K562 (cell line): ENCODE measurements around the gene FSTL1. TPM values are rescaled to one million over a fixed set of nuclear protein-coding genes. Genes with fewer than 3 reads are reported as not detected.

Experiments used
- ATAC-seq: fragments of 200-7000 bp; cut with Tn5 transposase; 3 replicates; pipeline ENCODE4 v1.9.1; 2020; ENCODE audit warnings: moderate library complexity
- BruUV-seq: library from RNA; stranded (reverse); fragments of 400-500 nt; replicated peaks from 2 replicates; lab custom pipeline; 2021; lab: Mats Ljungman, UMichigan
- CTCF ChIA-PET: fragments of 300-600 bp; formaldehyde crosslinking; extraction: SDS; loops from one replicate; lab custom pipeline; 2021; ENCODE audit warnings: low intra/inter-chr PET ratio; lab: Yijun Ruan, JAX
- POLR2A ChIA-PET: fragments of 300-600, 350-650 bp; sonication (Branson Sonifier 250); formaldehyde crosslinking; extraction: SDS; loops from one replicate; lab custom pipeline; 2021; ENCODE audit warnings: antibody characterized with exemption, inconsistent platforms; lab: Yijun Ruan, JAX
- DNase-seq, 4 experiments: peaks; one replicate each; pipeline versions ENCODE4 v3.0.0 to v3.0.0-alpha.2; 2011 to 2018; ENCODE audit warnings: low spot score in 3 of 4, mixed read lengths in 3 of 4; ENCODE audit errors: extremely low read depth in 1 of 4
- FAIRE-seq: peaks from 2 replicates; lab custom pipeline; 2011; peaks lifted over from hg19 to GRCh38; lab: Jason Lieb, UNC
- H2AFZ ChIP-seq: 2 replicates; pipeline ENCODE4 v1.6.0; 2011; ENCODE audit warnings: low read depth, low read length, control low read depth, inconsistent platforms
- H3K27ac ChIP-seq: fragments of 200-600 bp; 3 replicates; pipeline ENCODE4 v1.8.0; 2011; ENCODE audit warnings: low read depth, mild to moderate bottlenecking, control low read depth, inconsistent platforms, low read length, moderate library complexity, mixed read lengths; ENCODE audit errors: extremely low read depth
- H3K27me3 ChIP-seq, 2 experiments: fragments of 300-600 bp in 1 of 2; 2 replicates in 1 of 2; 3 replicates in 1 of 2; pipeline versions ENCODE4 v1.6.0 to v1.8.0; 2011; ENCODE audit warnings: inconsistent platforms in 2 of 2, low read length in 2 of 2, mild to moderate bottlenecking in 1 of 2, mixed read lengths in 1 of 2, moderate library complexity in 1 of 2; ENCODE audit not compliant: control insufficient read depth in 2 of 2, insufficient read depth in 2 of 2
- H3K36me3 ChIP-seq: fragments of 300-600 bp; 3 replicates; pipeline ENCODE4 v1.8.0; 2011; ENCODE audit warnings: mild to moderate bottlenecking, low read length, inconsistent platforms; ENCODE audit not compliant: control insufficient read depth, insufficient read depth
- H3K4me1 ChIP-seq, 2 experiments: fragments of 200-600 bp in 1 of 2; replicated peaks in 1 of 2; 2 replicates in 1 of 2; 3 replicates in 1 of 2; pipeline versions ENCODE4 v1.5.1 to v1.8.0; 2011; ENCODE audit warnings: inconsistent platforms in 2 of 2, low read length in 2 of 2, mild to moderate bottlenecking in 1 of 2, mixed read lengths in 1 of 2, moderate library complexity in 1 of 2; ENCODE audit not compliant: control insufficient read depth in 2 of 2, insufficient read depth in 2 of 2
- H3K4me2 ChIP-seq: 2 replicates; pipeline ENCODE4 v1.6.1; 2011; ENCODE audit warnings: low read length, control low read depth, inconsistent platforms, mixed read lengths; ENCODE audit not compliant: insufficient read depth
- H3K4me3 ChIP-seq: fragments of 200-600 bp; sonication (generic), shearing (Covaris generic); 2 replicates; pipeline ENCODE4 v1.5.1; 2016; ENCODE audit warnings: control low read depth, inconsistent platforms
- H3K79me2 ChIP-seq: fragments of 200-600 bp; 3 replicates; pipeline ENCODE4 v1.8.0; 2011; ENCODE audit warnings: low read length, inconsistent platforms; ENCODE audit not compliant: control insufficient read depth, insufficient read depth
- H3K9ac ChIP-seq, 2 experiments: 2 replicates each; pipeline versions ENCODE4 v1.6.0 to v1.6.1; 2011; ENCODE audit warnings: low read depth in 2 of 2, low read length in 2 of 2, control low read depth in 1 of 2, inconsistent platforms in 1 of 2, mild to moderate bottlenecking in 1 of 2, mixed read lengths in 1 of 2; ENCODE audit not compliant: insufficient read depth in 1 of 2
- H3K9me1 ChIP-seq: one replicate; pipeline ENCODE4 v1.6.0; 2011; ENCODE audit warnings: inconsistent platforms, mild to moderate bottlenecking, low read length, moderate library complexity; ENCODE audit not compliant: control insufficient read depth, insufficient read depth
- H3K9me3 ChIP-seq: replicated peaks from 2 replicates; pipeline ENCODE4 v1.5.1; 2011; ENCODE audit warnings: low read depth, low read length, inconsistent platforms; ENCODE audit not compliant: control insufficient read depth, insufficient read depth
- H4K20me1 ChIP-seq: replicated peaks from 2 replicates; pipeline ENCODE4 v1.6.1; 2011; ENCODE audit warnings: low read length, inconsistent platforms, mixed read lengths; ENCODE audit not compliant: control insufficient read depth, insufficient read depth
- CBFA2T3 ChIP-seq: fragments of 450-650 bp; IDR thresholded peaks from 2 replicates; pipeline ENCODE4 v1.6.1; 2017
- FOSL1 ChIP-seq: fragments of 200-800 bp; sonication (Bioruptor generic); conservative IDR thresholded peaks from 2 replicates; pipeline ENCODE4 v1.6.1; 2016; ENCODE audit warnings: missing genetic modification characterization, missing compliant biosample characterization
- LEF1 ChIP-seq: fragments of 450-650 bp; IDR thresholded peaks from 2 replicates; pipeline ENCODE4 v1.6.1; 2016; ENCODE audit warnings: mild to moderate bottlenecking
- NFRKB ChIP-seq: fragments of 450-650 bp; IDR thresholded peaks from 2 replicates; pipeline ENCODE4 v1.6.1; 2016; ENCODE audit warnings: low read depth
- NR2F6 ChIP-seq: fragments of 450-650 bp; formaldehyde crosslinking; IDR thresholded peaks from 2 replicates; pipeline ENCODE4 v1.4.0; 2020; ENCODE audit warnings: mild to moderate bottlenecking
- NUFIP1 ChIP-seq: fragments of 450-650 bp; IDR thresholded peaks from 2 replicates; pipeline ENCODE4 v1.6.1; 2018; ENCODE audit not compliant: partially characterized antibody
- PHF8 ChIP-seq: fragments of 200-600 bp; sonication (generic); IDR thresholded peaks from 2 replicates; pipeline ENCODE4 v1.6.1; 2012; ENCODE audit warnings: mixed run types, mild to moderate bottlenecking, inconsistent platforms, low read length, moderate library complexity, borderline replicate concordance
- PHTF2 ChIP-seq: fragments of 250-450 bp; sonication (Bioruptor Pico); IDR thresholded peaks from 2 replicates; pipeline ENCODE4 v1.5.0; 2021; ENCODE audit warnings: mild to moderate bottlenecking
- STAG1 ChIP-seq: sonication (generic); formaldehyde crosslinking; IDR thresholded peaks from 2 replicates; pipeline ENCODE4 v1.5.0; 2020; ENCODE audit warnings: missing genetic modification reagents, borderline replicate concordance
- ZNF444 ChIP-seq: fragments of 250-450 bp; sonication (Bioruptor Pico); IDR thresholded peaks from 2 replicates; pipeline ENCODE4 v1.4.0; 2020; ENCODE audit warnings: mild to moderate bottlenecking, moderate library complexity
- ZNF778 ChIP-seq: fragments of 450-650 bp; formaldehyde crosslinking; IDR thresholded peaks from 2 replicates; pipeline ENCODE4 v1.4.0; 2020; ENCODE audit warnings: mild to moderate bottlenecking, moderate library complexity
- WGBS: fragments of 100-300 bp; shearing (Covaris generic); methylation state at CpG from one replicate; pipeline ENCODE4 v1.1.6; 2016; ENCODE audit warnings: low coverage, mixed read lengths; ENCODE audit not compliant: insufficient coverage; ENCODE audit errors: missing lambda C conversion rate; 5-methylcytosine and 5-hydroxymethylcytosine counted together
- in situ Hi-C: fragments of 300-500 bp; cut with MboI; formaldehyde crosslinking; loops from 4 replicates; pipeline ENCODE4 v1.15.0; 2018; ENCODE audit warnings: inconsistent platforms, mixed read lengths
- intact Hi-C: fragments of 100-400 bp; cut with micrococcal nuclease; formaldehyde crosslinking; loops from 2 replicates; pipeline ENCODE4 v1.14.2; 2022
- polyA plus RNA-seq, 8 experiments: library from polyadenylated mRNA; depleted of rRNA in 4 of 8; stranded (reverse) in 5 of 8; unstranded in 3 of 8; fragments of >200 nt; fragmentation: Nextera tagmentation in 2 of 8; fragmentation: Illumina TruSeq in 1 of 8; extraction: Ambion mirVana in 2 of 8; extraction: Trizol in 1 of 8; gene quantifications; 2 replicates each; pipeline versions ENCODE4 v1.2.1 to v1.2.3, GENCODE V29; 2011 to 2014; ENCODE audit warnings: inconsistent platforms in 1 of 8, missing spikeins in 1 of 8
- total RNA-seq, 7 experiments: library from RNA; depleted of rRNA in 6 of 7; stranded (reverse); fragments of >200 nt in 6 of 7; fragmentation: Illumina TruSeq in 2 of 7; extraction: Trizol in 2 of 7; gene quantifications; 2 replicates each; pipeline versions ENCODE4 v1.2.1 to v1.2.3, GENCODE V29; 2011 to 2021; ENCODE audit warnings: low replicate concordance in 1 of 7
- TF ChIP-seq, protein P1 (sequence below), 2 experiments: fragments of 450-650 bp; conservative IDR thresholded peaks; 2 replicates each; pipeline ENCODE4 v1.6.1; 2017; ENCODE audit warnings: mild to moderate bottlenecking in 2 of 2, moderate library complexity in 2 of 2
- TF ChIP-seq, protein P2 (sequence below): fragments of 450-650 bp; formaldehyde crosslinking; IDR thresholded peaks from 2 replicates; pipeline ENCODE4 v1.4.0; 2020; ENCODE audit warnings: mild to moderate bottlenecking, mixed read lengths
- TF ChIP-seq, protein P3 (sequence below), 3 experiments: fragments of 200-800 bp in 1 of 3; sonication (Bioruptor generic) in 1 of 3; sonication (generic) in 1 of 3; formaldehyde crosslinking in 1 of 3; IDR thresholded peaks; 2 replicates each; pipeline versions ENCODE4 v1.6.1 to v1.8.0; 2016 to 2022; ENCODE audit warnings: mild to moderate bottlenecking in 2 of 3, missing compliant biosample characterization in 2 of 3, missing genetic modification characterization in 2 of 3, missing genetic modification reagents in 1 of 3
- TF ChIP-seq, protein P4 (sequence below), 3 experiments: fragments of 200-800 bp in 1 of 3; fragments of 250-450 bp in 1 of 3; fragments of 450-650 bp in 1 of 3; sonication (Bioruptor Pico) in 1 of 3; sonication (Bioruptor generic) in 1 of 3; formaldehyde crosslinking in 1 of 3; IDR thresholded peaks; 2 replicates each; pipeline versions ENCODE4 v1.6.1 to v1.8.0; 2016 to 2022; ENCODE audit warnings: mild to moderate bottlenecking in 2 of 3, missing genetic modification characterization in 2 of 3, missing compliant biosample characterization in 1 of 3, moderate library complexity in 1 of 3

The FSTL1 gene
- total and polyA plus RNA-seq, 9 of the 15 experiments (the other 6 are each of a cell fraction or from before 2014, with no cell fraction given) = 0.01 to 0.58 (median 0.08) TPM; not detected in 2

DNA sequence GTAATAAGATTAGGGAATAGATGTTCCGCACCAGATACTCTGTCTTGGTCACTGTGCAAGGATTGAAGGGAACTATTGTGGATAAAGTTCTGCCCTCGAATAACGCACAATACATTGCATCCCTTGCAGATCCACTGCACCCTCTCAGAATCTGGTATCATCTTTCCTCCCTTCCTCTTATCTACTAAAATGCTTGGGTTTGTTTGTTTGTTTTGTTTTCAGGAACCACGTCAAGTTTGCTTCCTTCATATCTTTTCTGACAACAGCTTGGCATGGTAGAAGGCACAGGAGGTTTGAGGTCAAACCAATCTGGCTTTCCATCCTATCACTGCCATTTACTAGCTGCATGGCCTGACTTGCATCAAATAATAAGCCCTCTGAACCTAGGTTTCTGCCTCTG, 2.0 kb upstream of the FSTL1 start:
- in situ Hi-C loops = loop anchor here (10.0 kb wide), 1 partner anchor 102 kb away; no protein-coding TSS in a partner anchor

More for the DNA sequence above, 2.0 kb upstream of the FSTL1 start:
- TF ChIP-seq, protein P1, sequence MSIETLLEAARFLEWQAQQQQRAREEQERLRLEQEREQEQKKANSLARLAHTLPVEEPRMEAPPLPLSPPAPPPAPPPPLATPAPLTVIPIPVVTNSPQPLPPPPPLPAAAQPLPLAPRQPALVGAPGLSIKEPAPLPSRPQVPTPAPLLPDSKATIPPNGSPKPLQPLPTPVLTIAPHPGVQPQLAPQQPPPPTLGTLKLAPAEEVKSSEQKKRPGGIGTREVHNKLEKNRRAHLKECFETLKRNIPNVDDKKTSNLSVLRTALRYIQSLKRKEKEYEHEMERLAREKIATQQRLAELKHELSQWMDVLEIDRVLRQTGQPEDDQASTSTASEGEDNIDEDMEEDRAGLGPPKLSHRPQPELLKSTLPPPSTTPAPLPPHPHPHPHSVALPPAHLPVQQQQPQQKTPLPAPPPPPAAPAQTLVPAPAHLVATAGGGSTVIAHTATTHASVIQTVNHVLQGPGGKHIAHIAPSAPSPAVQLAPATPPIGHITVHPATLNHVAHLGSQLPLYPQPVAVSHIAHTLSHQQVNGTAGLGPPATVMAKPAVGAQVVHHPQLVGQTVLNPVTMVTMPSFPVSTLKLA (conservative IDR thresholded peaks at IDR 0.05) = no peak
- TF ChIP-seq ZNF444 (CRISPR knock-in tag) (no peak), ZNF778 (CRISPR knock-in tag) (no peak), NUFIP1 (no peak), FOSL1 (tag) (no peak), STAG1 (CRISPR knock-in tag) (no peak), NR2F6 (CRISPR knock-in tag) (no peak), PHTF2 (CRISPR knock-in tag) (no peak), NFRKB (no peak), PHF8 (no peak), LEF1 (no peak), CBFA2T3 (no peak)
- TF ChIP-seq, protein P2, sequence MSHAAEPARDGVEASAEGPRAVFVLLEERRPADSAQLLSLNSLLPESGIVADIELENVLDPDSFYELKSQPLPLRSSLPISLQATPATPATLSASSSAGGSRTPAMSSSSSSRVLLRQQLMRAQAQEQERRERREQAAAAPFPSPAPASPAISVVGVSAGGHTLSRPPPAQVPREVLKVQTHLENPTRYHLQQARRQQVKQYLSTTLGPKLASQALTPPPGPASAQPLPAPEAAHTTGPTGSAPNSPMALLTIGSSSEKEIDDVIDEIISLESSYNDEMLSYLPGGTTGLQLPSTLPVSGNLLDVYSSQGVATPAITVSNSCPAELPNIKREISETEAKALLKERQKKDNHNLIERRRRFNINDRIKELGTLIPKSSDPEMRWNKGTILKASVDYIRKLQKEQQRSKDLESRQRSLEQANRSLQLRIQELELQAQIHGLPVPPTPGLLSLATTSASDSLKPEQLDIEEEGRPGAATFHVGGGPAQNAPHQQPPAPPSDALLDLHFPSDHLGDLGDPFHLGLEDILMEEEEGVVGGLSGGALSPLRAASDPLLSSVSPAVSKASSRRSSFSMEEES (CRISPR knock-in tag) = no peak
- TF ChIP-seq, protein P3, sequence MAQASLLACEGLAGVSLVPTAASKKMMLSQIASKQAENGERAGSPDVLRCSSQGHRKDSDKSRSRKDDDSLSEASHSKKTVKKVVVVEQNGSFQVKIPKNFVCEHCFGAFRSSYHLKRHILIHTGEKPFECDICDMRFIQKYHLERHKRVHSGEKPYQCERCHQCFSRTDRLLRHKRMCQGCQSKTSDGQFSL (CRISPR knock-in tag; IDR thresholded peaks at IDR 0.05) = no peak
- TF ChIP-seq, protein P3 (tag; IDR thresholded peaks at IDR 0.05) = no peak
- TF ChIP-seq, protein P4, sequence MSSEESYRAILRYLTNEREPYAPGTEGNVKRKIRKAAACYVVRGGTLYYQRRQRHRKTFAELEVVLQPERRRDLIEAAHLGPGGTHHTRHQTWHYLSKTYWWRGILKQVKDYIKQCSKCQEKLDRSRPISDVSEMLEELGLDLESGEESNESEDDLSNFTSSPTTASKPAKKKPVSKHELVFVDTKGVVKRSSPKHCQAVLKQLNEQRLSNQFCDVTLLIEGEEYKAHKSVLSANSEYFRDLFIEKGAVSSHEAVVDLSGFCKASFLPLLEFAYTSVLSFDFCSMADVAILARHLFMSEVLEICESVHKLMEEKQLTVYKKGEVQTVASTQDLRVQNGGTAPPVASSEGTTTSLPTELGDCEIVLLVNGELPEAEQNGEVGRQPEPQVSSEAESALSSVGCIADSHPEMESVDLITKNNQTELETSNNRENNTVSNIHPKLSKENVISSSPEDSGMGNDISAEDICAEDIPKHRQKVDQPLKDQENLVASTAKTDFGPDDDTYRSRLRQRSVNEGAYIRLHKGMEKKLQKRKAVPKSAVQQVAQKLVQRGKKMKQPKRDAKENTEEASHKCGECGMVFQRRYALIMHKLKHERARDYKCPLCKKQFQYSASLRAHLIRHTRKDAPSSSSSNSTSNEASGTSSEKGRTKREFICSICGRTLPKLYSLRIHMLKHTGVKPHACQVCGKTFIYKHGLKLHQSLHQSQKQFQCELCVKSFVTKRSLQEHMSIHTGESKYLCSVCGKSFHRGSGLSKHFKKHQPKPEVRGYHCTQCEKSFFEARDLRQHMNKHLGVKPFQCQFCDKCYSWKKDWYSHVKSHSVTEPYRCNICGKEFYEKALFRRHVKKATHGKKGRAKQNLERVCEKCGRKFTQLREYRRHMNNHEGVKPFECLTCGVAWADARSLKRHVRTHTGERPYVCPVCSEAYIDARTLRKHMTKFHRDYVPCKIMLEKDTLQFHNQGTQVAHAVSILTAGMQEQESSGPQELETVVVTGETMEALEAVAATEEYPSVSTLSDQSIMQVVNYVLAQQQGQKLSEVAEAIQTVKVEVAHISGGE (CRISPR knock-in tag; IDR thresholded peaks at IDR 0.05) = no peak
- intact Hi-C loops = no loop called here
- Histone ChIP-seq H3K79me2 (no peaks in the 10 kb centered on the region), H3K9me1 (no peaks in the 10 kb centered on the region), H3K4me1 (peaks cover 0 to 10% of the 10 kb centered on the region in 2 experiments; a peak in 2 of 5 replicates), H3K9me3 (no peaks in the 10 kb centered on the region), H2AFZ (no peak overlapping the region), H3K27ac (no peak overlapping the region), H4K20me1 (no peaks in the 10 kb centered on the region), H3K9ac (no peak overlapping the region), H3K4me2 (no peak overlapping the region), H3K27me3 (peaks cover 7 to 21% of the 10 kb centered on the region in 2 experiments; a peak in 4 of 5 replicates), H3K36me3 (no peaks in the 10 kb centered on the region), H3K4me3 (no peak overlapping the region)
- ATAC-seq (no peak), DNase-seq (no peak), FAIRE-seq (no peak)
- WGBS = 0% methylated on average over 4 of the region's 4 CpGs
- BruUV-seq = no TSS peak
- CTCF ChIA-PET = no interaction called here
- POLR2A ChIA-PET = no interaction called here
